ENCODE measurements around the gene HIPK2.
"Not testable (repeated sequence)": the region's sequence is repeated elsewhere in the genome, so short reads cannot be mapped to it uniquely, and the experiment has no call there.

HIPK2 gene

GRCh38 chr7:139614886-139615285 lies 162.9 kb downstream of the HIPK2 start:
- DNase-seq, result no peak

GRCh38 chr7:139613971-139614411 lies 163.8 kb downstream of the HIPK2 start:
- no peak for DNase-seq

- not testable (repeated sequence) for DNase-seq
These were observed 166.2 kb downstream of the HIPK2 start for GRCh38 chr7:139611556-139611955.

- DNase-seq, result no peak
These were observed 167.2 kb downstream of the HIPK2 start for GRCh38 chr7:139610595-139610994.

- DNase-seq, result no peak
These were observed 173.9 kb downstream of the HIPK2 start for GRCh38 chr7:139603896-139604295.

- DNase-seq, result no peak
These were observed 174.5 kb downstream of the HIPK2 start for GRCh38 chr7:139603282-139603681.

- peak in 1 of 2 experiments; percentile 30 for DNase-seq
These were observed 175.6 kb downstream of the HIPK2 start for GRCh38 chr7:139602143-139602722.

GRCh38 chr7:139601176-139601575 lies 176.6 kb downstream of the HIPK2 start:
- no peak for DNase-seq

GRCh38 chr7:139600306-139600705 lies 177.5 kb downstream of the HIPK2 start:
- DNase-seq, result no peak

GRCh38 chr7:139598642-139599041 lies 179.2 kb downstream of the HIPK2 start:
- no peak for DNase-seq

- DNase-seq, result no peak
These were observed 180.8 kb downstream of the HIPK2 start for GRCh38 chr7:139597028-139597427.

GRCh38 chr7:139596626-139597025 lies 181.2 kb downstream of the HIPK2 start:
- DNase-seq, result no peak

GRCh38 chr7:139595806-139596205 lies 182.0 kb downstream of the HIPK2 start:
- DNase-seq, result no peak

GRCh38 chr7:139594911-139595476 lies 182.8 kb downstream of the HIPK2 start:
- DNase-seq, result no peak

- DNase-seq, result no peak
These were observed 183.7 kb downstream of the HIPK2 start for GRCh38 chr7:139594090-139594489.

- no peak for DNase-seq
These were observed 184.9 kb downstream of the HIPK2 start for GRCh38 chr7:139592801-139593461.

GRCh38 chr7:139591550-139592195 lies 186.1 kb downstream of the HIPK2 start:
- no peak for DNase-seq

GRCh38 chr7:139589474-139589873 lies 188.3 kb downstream of the HIPK2 start:
- no peak for DNase-seq

GRCh38 chr7:139588632-139589031 lies 189.2 kb downstream of the HIPK2 start:
- no peak for DNase-seq

- DNase-seq, result no peak
These were observed 190.3 kb downstream of the HIPK2 start for GRCh38 chr7:139587535-139587934.

- DNase-seq, result no peak
These were observed 191.5 kb downstream of the HIPK2 start for GRCh38 chr7:139586286-139586685.

- DNase-seq, result no peak
These were observed 192.8 kb downstream of the HIPK2 start for GRCh38 chr7:139585042-139585441.

- DNase-seq, result no peak
These were observed 193.8 kb downstream of the HIPK2 start for GRCh38 chr7:139583826-139584553.
